OCI-LY7 (cell line): ENCODE results near the gene IRF2BP2.

Source experiments
- CTCF ChIP-seq: fragments of 200-600 bp; sonication (generic); conservative IDR thresholded peaks from 2 replicates; pipeline ENCODE4 v1.5.1; 2014; ENCODE audit warnings: mild to moderate bottlenecking, antibody characterized with exemption, low read length, moderate library complexity, mixed read lengths
- EZH2phosphoT487 ChIP-seq: fragments of 200-600 bp; sonication (generic); IDR thresholded peaks from 2 replicates; pipeline ENCODE4 v1.6.1; 2018; ENCODE audit warnings: low read depth, borderline replicate concordance, mild to moderate bottlenecking, mixed run types, antibody characterized with exemption, low read length, moderate library complexity, mixed read lengths

GRCh38 chr1:234639961-234640360, 30.0 kb upstream of the IRF2BP2 start:
- TF ChIP-seq CTCF (no peak), EZH2phosphoT487 (no peak)
